Measurements from ENCODE around the gene PLCD4. TPM values are rescaled to one million over a fixed set of nuclear protein-coding genes. Genes with fewer than 3 reads are reported as not detected.

Gene PLCD4
- polyA plus RNA-seq, 1 of the 3 experiments (the other 2 are of a cell fraction) = 8.5 TPM

DNA sequence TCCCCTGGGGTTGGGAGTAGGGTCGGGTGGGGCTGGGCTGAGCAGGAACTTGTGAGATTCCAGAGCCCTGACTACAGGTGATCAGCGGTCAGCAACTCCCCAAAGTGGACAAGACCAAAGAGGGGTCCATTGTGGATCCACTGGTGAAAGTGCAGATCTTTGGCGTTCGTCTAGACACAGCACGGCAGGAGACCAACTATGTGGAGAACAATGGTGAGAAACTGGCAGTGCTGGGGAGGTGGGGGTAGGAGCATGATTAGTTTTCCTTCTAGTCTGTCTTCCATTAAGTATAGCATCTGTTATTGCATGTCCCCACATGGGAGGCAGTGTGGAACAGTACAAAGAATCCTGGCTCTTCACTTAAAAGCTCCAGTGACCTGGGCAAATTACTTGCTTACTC is 28.0 kb downstream of the PLCD4 start (continued):
- no peak for TF ChIP-seq SMC3 (IDR thresholded peaks at IDR 0.05; ENCODE audit: low read depth, low read length)

DNA sequence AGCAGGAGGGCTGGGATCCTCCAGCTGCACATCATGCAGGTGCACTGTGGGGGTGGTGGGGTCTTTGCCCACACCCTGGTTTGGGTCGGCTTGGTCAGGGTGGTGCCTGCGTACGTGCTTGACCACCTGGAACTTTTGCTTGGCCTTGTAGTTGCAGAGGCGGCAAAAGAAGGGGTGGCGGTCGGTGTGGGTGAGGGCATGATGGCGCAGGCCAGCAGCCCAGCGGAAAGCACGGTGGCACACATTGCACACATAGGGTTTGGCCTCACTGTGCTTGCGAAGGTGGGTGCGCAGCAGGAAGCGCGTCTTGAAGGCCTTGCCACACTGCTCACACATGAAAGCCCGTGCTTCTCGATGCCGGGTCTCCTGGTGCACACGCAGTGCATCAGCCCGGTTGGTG is 30.7 kb downstream of the PLCD4 start:
- H3K4me2 ChIP-seq = no peak overlapping the region
- no peak overlapping the region for H2AFZ ChIP-seq (ENCODE audit: low read depth)
- ChIA-PET CTCF (interaction anchor here (1.7 kb wide), 1 partner anchor 10 kb away, joined by 8 read pairs; no protein-coding TSS in a partner anchor), POLR2A (no interaction called here)
- TF ChIP-seq, protein P1, sequence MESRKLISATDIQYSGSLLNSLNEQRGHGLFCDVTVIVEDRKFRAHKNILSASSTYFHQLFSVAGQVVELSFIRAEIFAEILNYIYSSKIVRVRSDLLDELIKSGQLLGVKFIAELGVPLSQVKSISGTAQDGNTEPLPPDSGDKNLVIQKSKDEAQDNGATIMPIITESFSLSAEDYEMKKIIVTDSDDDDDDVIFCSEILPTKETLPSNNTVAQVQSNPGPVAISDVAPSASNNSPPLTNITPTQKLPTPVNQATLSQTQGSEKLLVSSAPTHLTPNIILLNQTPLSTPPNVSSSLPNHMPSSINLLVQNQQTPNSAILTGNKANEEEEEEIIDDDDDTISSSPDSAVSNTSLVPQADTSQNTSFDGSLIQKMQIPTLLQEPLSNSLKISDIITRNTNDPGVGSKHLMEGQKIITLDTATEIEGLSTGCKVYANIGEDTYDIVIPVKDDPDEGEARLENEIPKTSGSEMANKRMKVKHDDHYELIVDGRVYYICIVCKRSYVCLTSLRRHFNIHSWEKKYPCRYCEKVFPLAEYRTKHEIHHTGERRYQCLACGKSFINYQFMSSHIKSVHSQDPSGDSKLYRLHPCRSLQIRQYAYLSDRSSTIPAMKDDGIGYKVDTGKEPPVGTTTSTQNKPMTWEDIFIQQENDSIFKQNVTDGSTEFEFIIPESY (IDR thresholded peaks at IDR 0.05; ENCODE audit: borderline replicate concordance, low read depth) = no peak
- TF ChIP-seq SIN3A (IDR thresholded peaks at IDR 0.05; ENCODE audit: borderline replicate concordance, low read depth, low read length) (no peak), FOXM1 (IDR thresholded peaks at IDR 0.05; ENCODE audit: low read depth) (no peak), MXI1 (IDR thresholded peaks at IDR 0.05; ENCODE audit: low read depth, low read length) (no peak), FOXJ3 (CRISPR knock-in tag; IDR thresholded peaks at IDR 0.05) (no peak), SMC3 (IDR thresholded peaks at IDR 0.05; ENCODE audit: low read depth, low read length) (no peak), EZH2phosphoT487 (IDR thresholded peaks at IDR 0.05; ENCODE audit: borderline replicate concordance, low read depth) (no peak), NRF1 (IDR thresholded peaks at IDR 0.05; ENCODE audit: low read depth, low read length) (no peak), TCF12 (IDR thresholded peaks at IDR 0.05) (no peak), RFX5 (IDR thresholded peaks at IDR 0.05; ENCODE audit: low read length) (no peak)
- TF ChIP-seq, protein P2, sequence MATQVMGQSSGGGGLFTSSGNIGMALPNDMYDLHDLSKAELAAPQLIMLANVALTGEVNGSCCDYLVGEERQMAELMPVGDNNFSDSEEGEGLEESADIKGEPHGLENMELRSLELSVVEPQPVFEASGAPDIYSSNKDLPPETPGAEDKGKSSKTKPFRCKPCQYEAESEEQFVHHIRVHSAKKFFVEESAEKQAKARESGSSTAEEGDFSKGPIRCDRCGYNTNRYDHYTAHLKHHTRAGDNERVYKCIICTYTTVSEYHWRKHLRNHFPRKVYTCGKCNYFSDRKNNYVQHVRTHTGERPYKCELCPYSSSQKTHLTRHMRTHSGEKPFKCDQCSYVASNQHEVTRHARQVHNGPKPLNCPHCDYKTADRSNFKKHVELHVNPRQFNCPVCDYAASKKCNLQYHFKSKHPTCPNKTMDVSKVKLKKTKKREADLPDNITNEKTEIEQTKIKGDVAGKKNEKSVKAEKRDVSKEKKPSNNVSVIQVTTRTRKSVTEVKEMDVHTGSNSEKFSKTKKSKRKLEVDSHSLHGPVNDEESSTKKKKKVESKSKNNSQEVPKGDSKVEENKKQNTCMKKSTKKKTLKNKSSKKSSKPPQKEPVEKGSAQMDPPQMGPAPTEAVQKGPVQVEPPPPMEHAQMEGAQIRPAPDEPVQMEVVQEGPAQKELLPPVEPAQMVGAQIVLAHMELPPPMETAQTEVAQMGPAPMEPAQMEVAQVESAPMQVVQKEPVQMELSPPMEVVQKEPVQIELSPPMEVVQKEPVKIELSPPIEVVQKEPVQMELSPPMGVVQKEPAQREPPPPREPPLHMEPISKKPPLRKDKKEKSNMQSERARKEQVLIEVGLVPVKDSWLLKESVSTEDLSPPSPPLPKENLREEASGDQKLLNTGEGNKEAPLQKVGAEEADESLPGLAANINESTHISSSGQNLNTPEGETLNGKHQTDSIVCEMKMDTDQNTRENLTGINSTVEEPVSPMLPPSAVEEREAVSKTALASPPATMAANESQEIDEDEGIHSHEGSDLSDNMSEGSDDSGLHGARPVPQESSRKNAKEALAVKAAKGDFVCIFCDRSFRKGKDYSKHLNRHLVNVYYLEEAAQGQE (IDR thresholded peaks at IDR 0.05; ENCODE audit: low read depth, low read length) = no peak
- TF ChIP-seq, protein P3, sequence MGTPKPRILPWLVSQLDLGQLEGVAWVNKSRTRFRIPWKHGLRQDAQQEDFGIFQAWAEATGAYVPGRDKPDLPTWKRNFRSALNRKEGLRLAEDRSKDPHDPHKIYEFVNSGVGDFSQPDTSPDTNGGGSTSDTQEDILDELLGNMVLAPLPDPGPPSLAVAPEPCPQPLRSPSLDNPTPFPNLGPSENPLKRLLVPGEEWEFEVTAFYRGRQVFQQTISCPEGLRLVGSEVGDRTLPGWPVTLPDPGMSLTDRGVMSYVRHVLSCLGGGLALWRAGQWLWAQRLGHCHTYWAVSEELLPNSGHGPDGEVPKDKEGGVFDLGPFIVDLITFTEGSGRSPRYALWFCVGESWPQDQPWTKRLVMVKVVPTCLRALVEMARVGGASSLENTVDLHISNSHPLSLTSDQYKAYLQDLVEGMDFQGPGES (IDR thresholded peaks at IDR 0.05; ENCODE audit: low read depth, low read length) = no peak
- TF ChIP-seq, protein P4, sequence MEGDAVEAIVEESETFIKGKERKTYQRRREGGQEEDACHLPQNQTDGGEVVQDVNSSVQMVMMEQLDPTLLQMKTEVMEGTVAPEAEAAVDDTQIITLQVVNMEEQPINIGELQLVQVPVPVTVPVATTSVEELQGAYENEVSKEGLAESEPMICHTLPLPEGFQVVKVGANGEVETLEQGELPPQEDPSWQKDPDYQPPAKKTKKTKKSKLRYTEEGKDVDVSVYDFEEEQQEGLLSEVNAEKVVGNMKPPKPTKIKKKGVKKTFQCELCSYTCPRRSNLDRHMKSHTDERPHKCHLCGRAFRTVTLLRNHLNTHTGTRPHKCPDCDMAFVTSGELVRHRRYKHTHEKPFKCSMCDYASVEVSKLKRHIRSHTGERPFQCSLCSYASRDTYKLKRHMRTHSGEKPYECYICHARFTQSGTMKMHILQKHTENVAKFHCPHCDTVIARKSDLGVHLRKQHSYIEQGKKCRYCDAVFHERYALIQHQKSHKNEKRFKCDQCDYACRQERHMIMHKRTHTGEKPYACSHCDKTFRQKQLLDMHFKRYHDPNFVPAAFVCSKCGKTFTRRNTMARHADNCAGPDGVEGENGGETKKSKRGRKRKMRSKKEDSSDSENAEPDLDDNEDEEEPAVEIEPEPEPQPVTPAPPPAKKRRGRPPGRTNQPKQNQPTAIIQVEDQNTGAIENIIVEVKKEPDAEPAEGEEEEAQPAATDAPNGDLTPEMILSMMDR (IDR thresholded peaks at IDR 0.05) = no peak
- TF ChIP-seq, protein P5, sequence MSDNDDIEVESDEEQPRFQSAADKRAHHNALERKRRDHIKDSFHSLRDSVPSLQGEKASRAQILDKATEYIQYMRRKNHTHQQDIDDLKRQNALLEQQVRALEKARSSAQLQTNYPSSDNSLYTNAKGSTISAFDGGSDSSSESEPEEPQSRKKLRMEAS (IDR thresholded peaks at IDR 0.05; ENCODE audit: low read depth) = no peak
- TF ChIP-seq, protein P6, sequence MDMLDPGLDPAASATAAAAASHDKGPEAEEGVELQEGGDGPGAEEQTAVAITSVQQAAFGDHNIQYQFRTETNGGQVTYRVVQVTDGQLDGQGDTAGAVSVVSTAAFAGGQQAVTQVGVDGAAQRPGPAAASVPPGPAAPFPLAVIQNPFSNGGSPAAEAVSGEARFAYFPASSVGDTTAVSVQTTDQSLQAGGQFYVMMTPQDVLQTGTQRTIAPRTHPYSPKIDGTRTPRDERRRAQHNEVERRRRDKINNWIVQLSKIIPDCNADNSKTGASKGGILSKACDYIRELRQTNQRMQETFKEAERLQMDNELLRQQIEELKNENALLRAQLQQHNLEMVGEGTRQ (IDR thresholded peaks at IDR 0.05; ENCODE audit: borderline replicate concordance, low read depth, low read length) = no peak
- H4K20me1 ChIP-seq (ENCODE audit: insufficient read depth) = no peaks in the 10 kb centered on the region
- no peak overlapping the region for H3K9ac ChIP-seq
- no peak overlapping the region for H3K4me3 ChIP-seq (ENCODE audit: low read depth in 2 of 2, low read length in 1 of 2)
- no peaks in the 10 kb centered on the region for H3K4me1 ChIP-seq (ENCODE audit: control insufficient read depth in 1 of 2, insufficient read depth in 2 of 2, low read depth in 1 of 2, low read length in 1 of 2)
- 89% methylated on average over 14 of the region's 18 CpGs for WGBS (ENCODE audit: low lambda C conversion rate)
- no peak overlapping the region for H3K27ac ChIP-seq (ENCODE audit: low read depth in 2 of 2, low read length in 1 of 2)
- H3K36me3 ChIP-seq (replicated peaks in 1 of 2; ENCODE audit: control insufficient read depth in 1 of 2, insufficient read depth in 2 of 2, low read length in 1 of 2) = peaks cover 30 to 77% of the 10 kb centered on the region in 2 experiments
- no peaks in the 10 kb centered on the region for H3K27me3 ChIP-seq (ENCODE audit: insufficient read depth)
- peaks cover 11% of the 10 kb centered on the region for H3F3A ChIP-seq (replicated peaks; ENCODE audit: insufficient read depth)
- DNase-seq = no peak
- H3K9me3 ChIP-seq = no peaks in the 10 kb centered on the region
- H3K79me2 ChIP-seq (ENCODE audit: insufficient read depth) = no peaks in the 10 kb centered on the region
- no peaks in the 10 kb centered on the region for H3K9me2 ChIP-seq

All from SK-N-SH (cell line).